Thymus (tissue), 11 donors: ENCODE results near the gene OTOGL. TPM values are rescaled to one million over a fixed set of nuclear protein-coding genes. Genes with fewer than 3 reads are reported as not detected.

Experiments
- DNase-seq, 9 donors: peaks; one replicate each; pipeline ENCODE4 v3.0.0-alpha.2; 2013; ENCODE audit warnings: low spot score in 9 of 9, low read depth in 6 of 9, missing footprints in 1 of 9
- H3K27ac ChIP-seq, 2 donors: one replicate each; pipeline ENCODE4 v1.5.1; 2013; ENCODE audit warnings: control low read depth in 1 of 2, low read depth in 1 of 2, low read length in 1 of 2, mild to moderate bottlenecking in 1 of 2, moderate library complexity in 1 of 2
- H3K27me3 ChIP-seq, 2 donors: one replicate each; pipeline ENCODE4 v1.5.1; 2013; ENCODE audit warnings: low read length in 1 of 2; ENCODE audit not compliant: control insufficient read depth in 2 of 2, insufficient read depth in 1 of 2
- H3K36me3 ChIP-seq, 2 donors: one replicate each; pipeline ENCODE4 v1.5.1; 2013; ENCODE audit warnings: low read length in 1 of 2, mild to moderate bottlenecking in 1 of 2, moderate library complexity in 1 of 2; ENCODE audit not compliant: control insufficient read depth in 2 of 2, insufficient read depth in 2 of 2
- H3K4me1 ChIP-seq, 2 donors: one replicate each; pipeline ENCODE4 v1.5.1; 2013; ENCODE audit warnings: low read length in 2 of 2; ENCODE audit not compliant: control insufficient read depth in 2 of 2, insufficient read depth in 2 of 2
- H3K4me3 ChIP-seq, 2 donors: one replicate each; pipeline ENCODE4 v1.5.1; 2013; ENCODE audit warnings: low read length in 2 of 2, control low read depth in 1 of 2, mild to moderate bottlenecking in 1 of 2
- H3K9me3 ChIP-seq, 2 donors: one replicate each; pipeline ENCODE4 v1.5.1; 2013; ENCODE audit warnings: low read length in 1 of 2, mild to moderate bottlenecking in 1 of 2; ENCODE audit not compliant: control insufficient read depth in 2 of 2, insufficient read depth in 1 of 2
- WGBS: extraction: QIAGEN DNeasy Blood & Tissue Kit; methylation state at CpG from one replicate; pipeline ENCODE4 v1.1.7; 2013; 5-methylcytosine and 5-hydroxymethylcytosine counted together
- polyA plus RNA-seq: library from polyadenylated mRNA; stranded (reverse); fragments of 200-250 nt; gene quantifications from one replicate; pipeline ENCODE4 v1.2.3, GENCODE V29; 2013
- total RNA-seq: library from RNA; stranded (reverse); fragments of 120-200 nt; gene quantifications from one replicate; pipeline ENCODE4 v1.2.4, GENCODE V29; 2013
- donor health status: healthy.

The OTOGL gene
- total and polyA plus RNA-seq, 2 donors, result 0.42 to 0.73 TPM

DNA sequence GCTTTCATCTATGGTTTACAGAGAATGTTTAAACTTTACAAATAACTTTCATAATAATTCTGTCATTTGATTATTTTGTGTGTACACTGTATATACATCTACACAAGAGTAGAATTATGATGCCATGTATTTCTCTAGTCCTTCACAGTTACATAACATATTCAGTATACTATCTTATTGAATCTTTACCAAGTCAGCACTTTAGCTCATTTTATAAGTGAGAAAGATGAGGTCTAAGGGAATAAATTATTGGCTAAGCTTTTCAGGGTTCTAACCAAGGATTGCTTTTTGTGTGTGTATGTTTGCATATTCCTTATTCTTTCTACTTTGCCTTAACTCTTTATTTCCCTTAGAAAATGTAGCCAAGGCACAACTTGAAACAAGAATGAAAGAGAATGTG, 260.4 kb downstream of the OTOGL start:
- no peaks in the 10 kb centered on the region for H3K9me3 ChIP-seq
- H3K27ac ChIP-seq, result no peak overlapping the region
- H3K4me1 ChIP-seq, result no peaks in the 10 kb centered on the region
- H3K27me3 ChIP-seq, result no peaks in the 10 kb centered on the region
- H3K4me3 ChIP-seq, result no peak overlapping the region
- H3K36me3 ChIP-seq, result no peaks in the 10 kb centered on the region
- DNase-seq, result no peak

DNA sequence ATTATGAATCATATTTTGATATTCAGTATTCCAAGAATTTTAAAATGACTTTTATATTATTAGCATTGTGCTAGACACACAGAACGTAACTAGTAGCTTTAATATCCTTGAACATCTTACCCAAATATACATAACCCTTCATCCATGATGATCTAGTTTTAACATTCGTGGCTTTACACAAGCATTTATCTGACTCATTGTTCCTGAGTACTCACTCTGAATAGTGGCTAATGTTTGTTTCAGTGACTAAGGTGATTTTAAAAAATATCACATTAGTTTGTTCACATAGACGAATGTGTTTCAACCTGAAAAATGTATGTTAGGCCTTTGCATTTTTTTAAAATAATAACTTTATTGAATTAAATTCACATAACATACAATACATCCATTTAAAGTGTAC, 264.7 kb downstream of the OTOGL start:
- no peak overlapping the region for H3K27ac ChIP-seq
- no peaks in the 10 kb centered on the region for H3K9me3 ChIP-seq
- whole genome bisulfite sequencing, result 93% methylated on average over 3 of the region's 3 CpGs
- DNase-seq, result no peak
- H3K4me3 ChIP-seq, result no peak overlapping the region
- no peaks in the 10 kb centered on the region for H3K36me3 ChIP-seq
- H3K27me3 ChIP-seq, result no peaks in the 10 kb centered on the region
- no peaks in the 10 kb centered on the region for H3K4me1 ChIP-seq

DNA sequence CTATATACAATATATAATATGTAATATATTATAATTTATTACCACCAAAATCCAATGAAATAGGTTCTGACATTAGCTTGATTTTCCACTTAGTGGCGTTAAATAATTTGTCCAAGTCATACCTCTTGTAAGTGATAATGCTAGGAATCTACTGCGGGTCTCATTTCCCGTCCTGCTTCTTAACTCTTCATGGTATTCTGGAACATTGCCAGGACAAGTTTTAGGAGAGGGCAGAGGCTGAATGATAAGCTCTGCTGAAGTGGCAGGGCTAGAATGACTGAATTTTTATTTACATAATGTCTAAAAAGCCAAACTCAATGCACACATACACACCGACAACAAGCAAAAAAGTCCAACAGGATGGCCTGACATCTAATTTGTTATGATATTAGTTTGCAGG, 274.3 kb downstream of the OTOGL start:
- no peaks in the 10 kb centered on the region for H3K4me1 ChIP-seq
- H3K36me3 ChIP-seq, result no peaks in the 10 kb centered on the region
- H3K27ac ChIP-seq, result no peak overlapping the region
- no peaks in the 10 kb centered on the region for H3K27me3 ChIP-seq
- 95% methylated on average over 4 of the region's 4 CpGs for WGBS
- H3K9me3 ChIP-seq, result no peaks in the 10 kb centered on the region
- H3K4me3 ChIP-seq, result no peak overlapping the region
- no peak for DNase-seq

- no peaks in the 10 kb centered on the region for H3K4me1 ChIP-seq
- H3K4me3 ChIP-seq, result no peak overlapping the region
- no peaks in the 10 kb centered on the region for H3K27me3 ChIP-seq
- no peaks in the 10 kb centered on the region for H3K36me3 ChIP-seq
- no peaks in the 10 kb centered on the region for H3K9me3 ChIP-seq
- no peak overlapping the region for H3K27ac ChIP-seq
- DNase-seq, result no peak
Measured at GRCh38 chr12:80374615-80375014, 275.3 kb downstream of the OTOGL start.

- Histone ChIP-seq H3K4me1 (no peaks in the 10 kb centered on the region), H3K27me3 (no peaks in the 10 kb centered on the region), H3K4me3 (no peak overlapping the region), H3K9me3 (no peaks in the 10 kb centered on the region), H3K36me3 (no peaks in the 10 kb centered on the region), H3K27ac (no peak overlapping the region)
- DNase-seq, result no peak
- WGBS, result 93% methylated on average over 4 of the region's 4 CpGs
Measured at GRCh38 chr12:80377140-80377794, 277.9 kb downstream of the OTOGL start.

DNA sequence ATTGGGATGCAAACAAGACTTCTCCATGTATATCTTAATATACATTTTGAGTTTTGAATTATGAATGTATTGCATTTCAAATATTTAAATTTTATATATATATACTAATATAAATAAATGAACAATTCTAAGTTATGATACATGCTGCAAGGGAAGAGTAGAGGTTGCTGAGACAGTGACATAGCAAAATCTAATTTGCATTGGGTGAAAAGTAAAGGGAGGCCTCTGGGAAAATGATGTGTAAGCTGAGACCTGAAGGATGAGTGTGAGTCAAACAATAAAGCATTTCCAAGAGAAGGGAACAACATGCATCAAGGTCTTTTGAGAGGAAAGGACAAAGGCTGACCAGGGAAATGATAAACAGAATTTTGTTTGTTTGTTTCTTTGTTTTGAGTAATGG, 281.8 kb downstream of the OTOGL start:
- no peaks in the 10 kb centered on the region for H3K27me3 ChIP-seq
- H3K4me3 ChIP-seq, result no peak overlapping the region
- no peak overlapping the region for H3K27ac ChIP-seq
- DNase-seq, result no peak
- H3K4me1 ChIP-seq, result no peaks in the 10 kb centered on the region
- H3K9me3 ChIP-seq, result no peaks in the 10 kb centered on the region
- no peaks in the 10 kb centered on the region for H3K36me3 ChIP-seq

DNA sequence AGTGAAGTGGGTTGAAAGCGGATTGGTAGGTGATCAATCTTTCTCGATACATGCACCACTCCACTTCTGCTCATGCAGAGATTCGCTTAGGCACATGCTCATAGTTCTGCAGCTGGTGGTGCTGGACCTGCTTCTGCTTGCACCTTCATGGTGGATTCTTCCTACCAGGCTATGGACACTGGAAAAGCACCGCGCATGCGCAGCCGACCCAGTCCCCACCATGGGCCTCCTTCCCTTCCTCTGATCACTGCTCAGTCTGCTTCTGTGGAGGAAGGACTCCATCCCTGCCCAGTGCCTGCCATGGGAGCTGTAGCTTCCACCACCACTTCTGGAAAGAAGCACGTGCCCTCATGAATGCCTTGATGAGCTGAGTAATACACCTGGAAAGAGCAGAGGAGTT, 282.9 kb downstream of the OTOGL start:
- Histone ChIP-seq H3K4me1 (no peaks in the 10 kb centered on the region), H3K27ac (no peak overlapping the region), H3K36me3 (no peaks in the 10 kb centered on the region), H3K9me3 (no peaks in the 10 kb centered on the region), H3K4me3 (no peak overlapping the region), H3K27me3 (no peaks in the 10 kb centered on the region)
- WGBS, result 98% methylated on average over 8 of the region's 8 CpGs
- no peak for DNase-seq

DNA sequence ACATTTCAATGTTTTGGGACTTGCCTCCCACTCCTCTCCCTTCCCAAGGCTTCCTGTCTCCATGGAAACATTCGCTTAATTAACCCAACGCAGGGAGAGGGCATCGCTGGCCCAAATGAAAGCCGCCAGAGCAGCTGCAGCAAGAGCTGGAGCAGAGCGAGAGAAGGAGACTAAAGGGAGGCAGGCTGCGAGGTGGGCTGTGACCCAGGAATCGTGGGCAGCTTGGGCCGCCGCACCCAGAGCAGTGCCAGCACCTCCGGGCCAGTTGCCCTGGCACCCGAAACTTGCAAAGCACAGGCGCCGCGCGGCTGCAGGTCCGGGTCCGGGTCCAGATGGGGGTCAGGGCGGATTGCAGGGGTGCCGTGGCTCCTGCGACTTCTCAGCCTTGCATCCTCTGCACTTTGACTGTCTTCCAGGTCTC, 301.2 kb downstream of the OTOGL start:
- DNase-seq, result no peak
- H3K4me3 ChIP-seq, result no peak overlapping the region
- 53% methylated on average over 20 of the region's 20 CpGs for WGBS

GRCh38 chr12:80401191-80401590, 301.9 kb downstream of the OTOGL start:
- H3K36me3 ChIP-seq, result no peaks in the 10 kb centered on the region
- WGBS, result 96% methylated on average over 3 of the region's 3 CpGs
- H3K27me3 ChIP-seq, result peaks cover 0 to 6% of the 10 kb centered on the region in 2 donors
- no peaks in the 10 kb centered on the region for H3K4me1 ChIP-seq
- no peak for DNase-seq
- no peak overlapping the region for H3K27ac ChIP-seq
- no peaks in the 10 kb centered on the region for H3K9me3 ChIP-seq
- no peak overlapping the region for H3K4me3 ChIP-seq

More for the DNA sequence above, 301.2 kb downstream of the OTOGL start:
- H3K4me1 ChIP-seq, result no peaks in the 10 kb centered on the region
- no peaks in the 10 kb centered on the region for H3K36me3 ChIP-seq
- no peak overlapping the region for H3K27ac ChIP-seq
- no peaks in the 10 kb centered on the region for H3K9me3 ChIP-seq
- peaks cover 0 to 6% of the 10 kb centered on the region in 2 donors for H3K27me3 ChIP-seq

DNA sequence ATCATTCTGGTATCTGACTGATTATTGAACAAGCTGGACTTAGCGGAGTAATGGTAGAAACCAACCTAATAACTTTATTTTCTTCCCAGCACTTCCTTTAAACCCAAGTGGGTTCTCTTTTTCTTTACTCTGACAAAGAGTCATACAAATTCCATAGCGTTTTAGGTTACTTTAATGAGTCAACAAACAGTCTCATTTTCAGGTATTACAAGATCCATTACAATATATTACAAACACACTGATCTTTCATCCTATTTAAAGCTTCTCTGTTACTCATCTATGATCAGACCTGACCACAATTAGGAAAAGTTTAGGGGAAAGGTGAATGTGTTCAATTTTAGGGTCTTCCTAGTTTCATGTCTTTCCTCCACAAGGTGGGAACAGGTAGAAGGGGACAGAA, 305.3 kb downstream of the OTOGL start:
- 77% methylated on average over 2 of the region's 2 CpGs for WGBS
- H3K27ac ChIP-seq, result no peak overlapping the region
- H3K9me3 ChIP-seq, result no peaks in the 10 kb centered on the region
- H3K36me3 ChIP-seq, result no peaks in the 10 kb centered on the region
- no peaks in the 10 kb centered on the region for H3K4me1 ChIP-seq
- H3K27me3 ChIP-seq, result peaks cover 0 to 6% of the 10 kb centered on the region in 2 donors
- H3K4me3 ChIP-seq, result no peak overlapping the region
- DNase-seq, result no peak
